NCI-H2171 treated with DMSO at 0.1 percent for 48 hours (cell line): Measurements from ENCODE around the gene ZSWIM4.
"Not testable (repeated sequence)": the region's sequence is repeated elsewhere in the genome, so short reads cannot be mapped to it uniquely, and the experiment has no call there.

Source experiments
- DNase-seq: peaks from one replicate; lab custom pipeline; 2025; lab: John Stamatoyannopoulos, UW

Gene ZSWIM4

GRCh38 chr19:13794757-13795589, at the start of gene ZSWIM4:
Gene ZSWIM4, plus strand, starts transcription at chr19:13795443. Its CDS starts 206 bp downstream, at chr19:13795649.
- peak; percentile 97 for DNase-seq

GRCh38 chr19:13747098-13747453, 48.2 kb upstream of the ZSWIM4 start:
- DNase-seq, result no peak

- DNase-seq, result peak; percentile 48
These were observed 46.9 kb upstream of the ZSWIM4 start for GRCh38 chr19:13748169-13748828.

- no peak for DNase-seq
These were observed 43.8 kb upstream of the ZSWIM4 start for GRCh38 chr19:13751436-13751835.

- DNase-seq, result not testable (repeated sequence)
These were observed 41.6 kb upstream of the ZSWIM4 start for GRCh38 chr19:13753622-13754021.

- no peak for DNase-seq
These were observed 39.0 kb upstream of the ZSWIM4 start for GRCh38 chr19:13756210-13756609.

- DNase-seq, result no peak
These were observed 37.2 kb upstream of the ZSWIM4 start for GRCh38 chr19:13757805-13758772.

GRCh38 chr19:13758795-13759194, 36.4 kb upstream of the ZSWIM4 start:
- DNase-seq, result no peak

- DNase-seq, result no peak
These were observed 33.8 kb upstream of the ZSWIM4 start for GRCh38 chr19:13761423-13761822.

- DNase-seq, result no peak
These were observed 32.5 kb upstream of the ZSWIM4 start for GRCh38 chr19:13762635-13763235.

- no peak for DNase-seq
These were observed 32.0 kb upstream of the ZSWIM4 start for GRCh38 chr19:13763265-13763664.

GRCh38 chr19:13764101-13764807, 31.0 kb upstream of the ZSWIM4 start, which contains the start of gene MRI1:
Gene MRI1, plus strand, starts transcription at chr19:13764522. Its CDS starts 67 bp downstream, at chr19:13764589.
- DNase-seq, result peak; percentile 73

GRCh38 chr19:13764821-13765394, 30.3 kb upstream of the ZSWIM4 start:
- DNase-seq, result no peak

GRCh38 chr19:13765395-13766094, 29.7 kb upstream of the ZSWIM4 start:
- no peak for DNase-seq

GRCh38 chr19:13766095-13766481, 29.2 kb upstream of the ZSWIM4 start:
- no peak for DNase-seq

- DNase-seq, result no peak
These were observed 26.7 kb upstream of the ZSWIM4 start for GRCh38 chr19:13768510-13768909.

- no peak for DNase-seq
These were observed 25.1 kb upstream of the ZSWIM4 start for GRCh38 chr19:13770013-13770635.

GRCh38 chr19:13774217-13775191, 20.7 kb upstream of the ZSWIM4 start, which contains the start of gene C19orf53:
Gene C19orf53, plus strand, starts transcription at chr19:13774456. Its CDS starts 22 bp downstream, at chr19:13774478.
- peak; percentile 90 for DNase-seq
